Measurements from ENCODE around the gene CHCHD6.

The CHCHD6 gene

GRCh38 chr3:126891791-126892190, 187.8 kb downstream of the CHCHD6 start:
- Mint-ChIP-seq H3K27me3 (ENCODE audit: low read depth, poor library complexity) (peaks cover 9% of the 10 kb centered on the region), H3K4me1 (peaks cover 30% of the 10 kb centered on the region), H3K27ac (no peak overlapping the region), H3K36me3 (ENCODE audit: low read depth) (no peaks in the 10 kb centered on the region), H3K4me3 (no peak overlapping the region), H3K9me3 (no peaks in the 10 kb centered on the region)
- no peak for TF ChIP-seq CTCF (IDR thresholded peaks at IDR 0.05)
- DNase-seq = no peak

- H3K4me1 Mint-ChIP-seq = peaks cover 23% of the 10 kb centered on the region
- TF ChIP-seq CTCF (IDR thresholded peaks at IDR 0.05) = no peak
- H3K4me3 Mint-ChIP-seq = no peak overlapping the region
- no peak for DNase-seq
- H3K9me3 Mint-ChIP-seq = no peaks in the 10 kb centered on the region
- peaks cover 2% of the 10 kb centered on the region for H3K27me3 Mint-ChIP-seq (ENCODE audit: low read depth, poor library complexity)
- no peak overlapping the region for H3K27ac Mint-ChIP-seq
- H3K36me3 Mint-ChIP-seq (ENCODE audit: low read depth) = no peaks in the 10 kb centered on the region
These were observed 189.6 kb downstream of the CHCHD6 start for GRCh38 chr3:126893651-126894050.

- TF ChIP-seq CTCF (IDR thresholded peaks at IDR 0.05) = no peak
- Mint-ChIP-seq H3K4me3 (no peak overlapping the region), H3K36me3 (ENCODE audit: low read depth) (peaks cover 2% of the 10 kb centered on the region), H3K9me3 (no peaks in the 10 kb centered on the region), H3K4me1 (peaks cover 23% of the 10 kb centered on the region), H3K27ac (no peak overlapping the region), H3K27me3 (ENCODE audit: low read depth, poor library complexity) (peaks cover 2% of the 10 kb centered on the region)
- no peak for DNase-seq
These were observed 190.4 kb downstream of the CHCHD6 start for GRCh38 chr3:126894475-126894874.

GRCh38 chr3:126895178-126896066, 191.4 kb downstream of the CHCHD6 start:
- Mint-ChIP-seq H3K4me1 (peaks cover 23% of the 10 kb centered on the region), H3K36me3 (ENCODE audit: low read depth) (peaks cover 4% of the 10 kb centered on the region), H3K27me3 (ENCODE audit: low read depth, poor library complexity) (peaks cover 2% of the 10 kb centered on the region), H3K9me3 (no peaks in the 10 kb centered on the region), H3K4me3 (no peak overlapping the region), H3K27ac (peak overlapping the region; percentile 23)
- no peak for TF ChIP-seq CTCF (IDR thresholded peaks at IDR 0.05)
- DNase-seq = no peak

- Mint-ChIP-seq H3K4me1 (peaks cover 19% of the 10 kb centered on the region), H3K9me3 (no peaks in the 10 kb centered on the region), H3K27me3 (ENCODE audit: low read depth, poor library complexity) (peaks cover 2% of the 10 kb centered on the region), H3K27ac (no peak overlapping the region), H3K4me3 (no peak overlapping the region), H3K36me3 (ENCODE audit: low read depth) (peaks cover 4% of the 10 kb centered on the region)
- no peak for TF ChIP-seq CTCF (IDR thresholded peaks at IDR 0.05)
- no peak for DNase-seq
These were observed 192.0 kb downstream of the CHCHD6 start for GRCh38 chr3:126896067-126896441.

- Mint-ChIP-seq H3K27me3 (ENCODE audit: low read depth, poor library complexity) (peaks cover 2% of the 10 kb centered on the region), H3K36me3 (ENCODE audit: low read depth) (peaks cover 4% of the 10 kb centered on the region), H3K4me3 (no peak overlapping the region), H3K9me3 (no peaks in the 10 kb centered on the region), H3K27ac (no peak overlapping the region), H3K4me1 (peaks cover 16% of the 10 kb centered on the region)
- no peak for TF ChIP-seq CTCF (IDR thresholded peaks at IDR 0.05)
- no peak for DNase-seq
These were observed 192.9 kb downstream of the CHCHD6 start for GRCh38 chr3:126896968-126897367.

Data from nephron progenitor cell (in vitro differentiated cells).